Measurements from ENCODE around the gene ABHD14A. TPM values are rescaled to one million over a fixed set of nuclear protein-coding genes. Genes with fewer than 3 reads are reported as not detected.

Gene ABHD14A
- total RNA-seq, 4 donors from 2014 or later = 2.0 to 11.3 (median 7.7) TPM

DNA sequence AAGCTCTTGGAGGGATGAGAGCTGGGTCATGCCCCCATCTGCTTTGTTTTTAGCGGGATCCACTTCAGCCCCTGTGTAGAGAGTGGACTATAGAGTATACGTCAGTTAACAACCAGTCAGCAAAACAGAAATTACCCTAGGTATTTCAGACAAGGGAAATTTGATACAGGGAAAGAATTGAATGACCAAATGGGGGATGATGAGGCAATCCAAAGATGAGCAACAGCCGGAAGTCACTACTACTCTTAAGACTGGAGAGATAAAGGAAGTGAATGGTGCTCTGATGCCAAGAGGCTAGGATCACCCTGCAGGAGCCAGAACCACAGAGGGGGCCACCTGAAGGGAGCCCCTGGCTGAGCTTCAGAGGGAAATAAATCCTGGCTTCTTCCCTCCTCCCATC is 21.4 kb upstream of the ABHD14A start:
- peaks cover 0 to 16% (median 10%) of the 10 kb centered on the region in 4 donors for H3K4me1 ChIP-seq
- DNase-seq = no peak
- TF ChIP-seq CTCF (IDR thresholded peaks at IDR 0.05) = no peak
- TF ChIP-seq POLR2AphosphoS5 (IDR thresholded peaks at IDR 0.05) = no peak
- no peak for TF ChIP-seq POLR2A (IDR thresholded peaks at IDR 0.05)
- no peak for TF ChIP-seq EP300 (IDR thresholded peaks at IDR 0.05; ENCODE audit: low read depth)
- H3K36me3 ChIP-seq = no peaks in the 10 kb centered on the region
- whole genome bisulfite sequencing, 2 donors (ENCODE audit: low coverage in 1 of 2) = 65 to 79% methylated on average over 3 of the region's 3 CpGs
- peaks cover 20% of the 10 kb centered on the region for H3K27me3 ChIP-seq
- in situ Hi-C loops (cut with MboI; ENCODE audit: low pct_ligation_motif_present in 1 of 4, low pct_unique_long_range_greater_than_20kb in 1 of 4, low sequenced_read_pairs in 3 of 4) (no loop called here), intact Hi-C loops (cut with DNase I; ENCODE audit: low total_unique reads) (no loop called here)
- no peaks in the 10 kb centered on the region for H3K9me3 ChIP-seq
- no peak overlapping the region for H3K27ac ChIP-seq
- no peak overlapping the region for H3K4me3 ChIP-seq

DNA sequence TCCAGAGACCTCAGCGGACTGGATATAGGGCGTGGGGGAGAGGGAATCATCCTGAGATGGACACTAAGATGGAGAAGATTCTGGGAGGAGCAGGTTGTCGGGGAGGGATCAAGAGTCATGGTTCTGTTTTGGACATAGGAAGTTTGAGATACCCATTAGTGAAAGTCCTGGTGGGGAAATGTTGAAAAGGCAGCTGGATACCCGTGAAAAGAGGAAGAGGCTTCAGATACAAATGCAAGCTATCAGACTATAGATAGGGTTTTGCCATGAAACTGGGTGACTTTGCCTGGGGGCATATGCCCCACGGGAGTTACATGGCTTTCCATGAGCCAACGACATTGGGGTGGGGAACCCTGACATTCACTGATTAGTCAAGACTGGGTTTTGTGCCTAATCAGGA is 20.8 kb upstream of the ABHD14A start:
- WGBS, 2 donors (ENCODE audit: low coverage in 1 of 2) = 67 to 73% methylated on average over 3 to 6 of the region's 6 CpGs
- H3K36me3 ChIP-seq = no peaks in the 10 kb centered on the region
- in situ Hi-C loops (cut with MboI; ENCODE audit: low pct_ligation_motif_present in 1 of 4, low pct_unique_long_range_greater_than_20kb in 1 of 4, low sequenced_read_pairs in 3 of 4) = no loop called here
- H3K27ac ChIP-seq = no peak overlapping the region
- no peaks in the 10 kb centered on the region for H3K9me3 ChIP-seq
- TF ChIP-seq EP300 (IDR thresholded peaks at IDR 0.05; ENCODE audit: low read depth) = no peak
- no peak for TF ChIP-seq CTCF (IDR thresholded peaks at IDR 0.05)
- no peak for TF ChIP-seq POLR2A (IDR thresholded peaks at IDR 0.05)
- no peak for TF ChIP-seq POLR2AphosphoS5 (IDR thresholded peaks at IDR 0.05)
- DNase-seq = no peak
- peaks cover 20% of the 10 kb centered on the region for H3K27me3 ChIP-seq
- peaks cover 0 to 16% (median 10%) of the 10 kb centered on the region in 4 donors for H3K4me1 ChIP-seq
- H3K4me3 ChIP-seq = no peak overlapping the region
- intact Hi-C loops (cut with DNase I; ENCODE audit: low total_unique reads) = no loop called here

GRCh38 chr3:51954713-51955112 is 20.2 kb upstream of the ABHD14A start:
- WGBS, 2 donors (ENCODE audit: low coverage in 1 of 2) = 55 to 82% methylated on average over 1 of the region's 1 CpG
- in situ Hi-C loops (cut with MboI; ENCODE audit: low pct_ligation_motif_present in 1 of 4, low pct_unique_long_range_greater_than_20kb in 1 of 4, low sequenced_read_pairs in 3 of 4) = no loop called here
- intact Hi-C loops (cut with DNase I; ENCODE audit: low total_unique reads) = no loop called here

DNA sequence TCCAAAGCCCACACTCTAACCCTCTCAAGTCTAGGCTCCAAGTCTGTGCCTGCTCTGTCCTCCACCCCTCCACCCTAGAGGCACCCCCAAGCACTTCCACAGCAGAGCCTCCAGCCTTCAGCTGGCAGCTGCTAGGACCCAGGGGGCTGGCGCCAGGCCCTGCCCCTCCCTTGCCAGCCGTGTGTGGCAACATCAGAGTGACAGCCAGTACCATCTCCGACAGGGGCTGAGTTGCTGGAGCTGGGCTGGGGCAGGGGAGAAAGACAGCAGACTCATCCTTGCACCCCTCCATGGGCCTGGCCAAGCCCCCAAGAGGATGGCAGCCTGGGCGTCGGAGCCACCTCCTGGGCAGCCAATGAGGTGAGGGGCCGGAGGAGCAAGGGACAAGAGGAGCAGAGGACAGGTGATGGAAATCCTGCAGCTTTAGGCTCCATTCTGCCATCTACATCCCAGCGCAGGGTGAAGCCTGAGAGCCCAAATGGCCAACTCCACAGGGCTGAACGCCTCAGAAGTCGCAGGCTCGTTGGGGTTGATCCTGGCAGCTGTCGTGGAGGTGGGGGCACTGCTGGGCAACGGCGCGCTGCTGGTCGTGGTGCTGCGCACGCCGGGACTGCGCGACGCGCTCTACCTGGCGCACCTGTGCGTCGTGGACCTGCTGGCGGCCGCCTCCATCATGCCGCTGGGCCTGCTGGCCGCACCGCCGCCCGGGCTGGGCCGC is 19.5 kb upstream of the ABHD14A start, which contains the start of gene GPR62:
TSS of gene GPR62 (plus strand) at position 207 of the 718 bp plus-strand sequence. CDS start at position 479, 272 bp downstream.
- WGBS, 2 donors (ENCODE audit: low coverage in 1 of 2) = 59% methylated on average over 29 of the region's 33 CpGs; no CpG with 5 or more reads in 1 of the 2 donors

More at GRCh38 chr3:51954713-51955112, 20.2 kb upstream of the ABHD14A start:
- H3K36me3 ChIP-seq = no peaks in the 10 kb centered on the region
- peaks cover 0 to 16% (median 10%) of the 10 kb centered on the region in 4 donors for H3K4me1 ChIP-seq
- no peak for TF ChIP-seq CTCF (IDR thresholded peaks at IDR 0.05)
- TF ChIP-seq EP300 (IDR thresholded peaks at IDR 0.05; ENCODE audit: low read depth) = no peak
- no peak for TF ChIP-seq POLR2AphosphoS5 (IDR thresholded peaks at IDR 0.05)
- TF ChIP-seq POLR2A (IDR thresholded peaks at IDR 0.05) = no peak
- no peak for DNase-seq
- H3K27me3 ChIP-seq = peaks cover 20% of the 10 kb centered on the region
- no peak overlapping the region for H3K4me3 ChIP-seq
- no peaks in the 10 kb centered on the region for H3K9me3 ChIP-seq
- no peak overlapping the region for H3K27ac ChIP-seq

More for the DNA sequence above, 19.5 kb upstream of the ABHD14A start, which contains the start of gene GPR62:
- peak within 1 kb of the TSS; percentile 64 to 84 (median 80) for H3K27ac ChIP-seq
- H3K27me3 ChIP-seq = peaks cover 20% of the 10 kb centered on the region
- no peak for DNase-seq
- H3K36me3 ChIP-seq = no peaks in the 10 kb centered on the region
- H3K9me3 ChIP-seq = no peaks in the 10 kb centered on the region
- H3K4me3 ChIP-seq = peak within 1 kb of the TSS; percentile 22 to 53 (median 38)
- intact Hi-C loops (cut with DNase I; ENCODE audit: low total_unique reads) = no loop called here
- in situ Hi-C loops (cut with MboI; ENCODE audit: low pct_ligation_motif_present in 1 of 4, low pct_unique_long_range_greater_than_20kb in 1 of 4, low sequenced_read_pairs in 3 of 4) = no loop called here
- TF ChIP-seq POLR2AphosphoS5 (IDR thresholded peaks at IDR 0.05) = no peak
- no peak for TF ChIP-seq POLR2A (IDR thresholded peaks at IDR 0.05)
- TF ChIP-seq EP300 (IDR thresholded peaks at IDR 0.05; ENCODE audit: low read depth) = no peak
- no peak for TF ChIP-seq CTCF (IDR thresholded peaks at IDR 0.05)
- H3K4me1 ChIP-seq = peaks cover 0 to 16% (median 10%) of the 10 kb centered on the region in 4 donors
